ENCODE data around the gene PHC3.

PHC3 gene

GRCh38 chr3:170063691-170064090 is 117.8 kb downstream of the PHC3 start:
- H3K4me1 ChIP-seq (ENCODE audit: control extremely low read depth in 1 of 4, control insufficient read depth in 4 of 4, insufficient read depth in 4 of 4, low read length in 3 of 4): no peaks in the 10 kb centered on the region
- no peaks in the 10 kb centered on the region for H3K36me3 ChIP-seq (ENCODE audit: control insufficient read depth in 4 of 4, insufficient read depth in 4 of 4, low read length in 3 of 4)
- POLR2A ChIA-PET: no interaction called here
- CTCF ChIA-PET: no interaction called here
- H3K4me3 ChIP-seq (ENCODE audit: control insufficient read depth in 1 of 7, extremely low read depth in 1 of 7, insufficient read depth in 4 of 7, low read depth in 2 of 7, low read length in 6 of 7): no peak overlapping the region
- 95% methylated on average over 10 of the region's 15 CpGs for WGBS (ENCODE audit: insufficient coverage)
- H3K27me3 ChIP-seq (replicated peaks in 2 of 5; ENCODE audit: control insufficient read depth in 4 of 5, insufficient read depth in 5 of 5, low read length in 4 of 5): no peaks in the 10 kb centered on the region
- H3K27ac ChIP-seq (ENCODE audit: insufficient read depth in 1 of 2, low read depth in 1 of 2, low read length in 2 of 2, poor library complexity in 1 of 2, severe bottlenecking in 2 of 2): no peak overlapping the region
- no peaks in the 10 kb centered on the region for H3K9me3 ChIP-seq (ENCODE audit: control extremely low read depth in 1 of 5, control insufficient read depth in 4 of 5, insufficient read depth in 2 of 5, low read depth in 1 of 5, low read length in 4 of 5)
- DNase-seq: no peak

DNA sequence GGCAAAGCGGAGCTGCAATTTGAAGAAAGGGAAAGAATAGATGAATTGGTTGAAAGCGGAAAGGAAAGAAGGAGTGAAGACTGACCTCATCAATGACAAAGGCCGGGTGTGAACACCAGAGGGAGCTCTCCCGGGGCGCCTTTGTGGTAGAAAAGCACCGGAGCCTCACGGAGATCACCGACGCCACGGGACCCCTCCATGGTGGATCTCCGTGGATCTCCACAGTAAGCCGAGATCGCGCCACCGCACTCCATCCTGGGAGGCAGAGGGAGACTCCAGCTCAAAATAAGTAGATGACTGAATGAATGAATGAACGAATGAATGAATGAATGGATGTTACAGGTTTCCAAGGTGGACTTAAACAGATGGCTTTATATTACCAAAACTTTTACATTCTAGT is 118.8 kb downstream of the PHC3 start:
- Histone ChIP-seq H3K36me3 (ENCODE audit: control insufficient read depth in 4 of 4, insufficient read depth in 4 of 4, low read length in 3 of 4) (no peaks in the 10 kb centered on the region), H3K4me1 (ENCODE audit: control extremely low read depth in 1 of 4, control insufficient read depth in 4 of 4, insufficient read depth in 4 of 4, low read length in 3 of 4) (peaks cover 0 to 4% (median 0%) of the 10 kb centered on the region in 4 experiments), H3K27ac (ENCODE audit: insufficient read depth in 1 of 2, low read depth in 1 of 2, low read length in 2 of 2, poor library complexity in 1 of 2, severe bottlenecking in 2 of 2) (no peak overlapping the region), H3K4me3 (ENCODE audit: control insufficient read depth in 1 of 7, extremely low read depth in 1 of 7, insufficient read depth in 4 of 7, low read depth in 2 of 7, low read length in 6 of 7) (no peak overlapping the region), H3K27me3 (replicated peaks in 2 of 5; ENCODE audit: control insufficient read depth in 4 of 5, insufficient read depth in 5 of 5, low read length in 4 of 5) (no peaks in the 10 kb centered on the region), H3K9me3 (ENCODE audit: control extremely low read depth in 1 of 5, control insufficient read depth in 4 of 5, insufficient read depth in 2 of 5, low read depth in 1 of 5, low read length in 4 of 5) (no peaks in the 10 kb centered on the region)
- ChIA-PET POLR2A (no interaction called here), CTCF (no interaction called here)
- no peak for DNase-seq
- WGBS (ENCODE audit: insufficient coverage): 96% methylated on average over 11 of the region's 16 CpGs

DNA sequence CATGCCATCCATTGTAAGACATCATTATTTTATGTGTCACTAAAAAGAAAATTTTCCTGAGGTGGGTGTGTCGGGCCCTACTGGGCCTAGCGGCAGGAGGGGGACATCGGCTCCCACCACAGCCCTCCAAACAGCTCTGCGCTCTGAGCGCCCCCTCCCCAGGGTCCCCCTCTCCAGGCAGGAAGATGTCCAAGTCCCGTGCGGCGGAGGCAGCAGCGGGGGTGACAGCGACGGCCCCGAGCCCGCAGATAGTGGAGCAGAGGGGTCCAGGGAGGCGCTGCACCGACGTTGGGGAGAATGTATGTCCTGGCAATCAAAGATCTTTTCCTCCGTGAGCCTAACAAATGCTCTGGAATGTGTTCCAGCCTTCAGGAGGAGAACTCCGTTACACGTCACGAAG is 119.5 kb downstream of the PHC3 start:
- no peak overlapping the region for H3K27ac ChIP-seq (ENCODE audit: insufficient read depth in 1 of 2, low read depth in 1 of 2, low read length in 2 of 2, poor library complexity in 1 of 2, severe bottlenecking in 2 of 2)
- H3K36me3 ChIP-seq (ENCODE audit: control insufficient read depth in 4 of 4, insufficient read depth in 4 of 4, low read length in 3 of 4): no peaks in the 10 kb centered on the region
- no peak for DNase-seq
- ChIA-PET CTCF (no interaction called here), POLR2A (no interaction called here)
- no peaks in the 10 kb centered on the region for H3K27me3 ChIP-seq (replicated peaks in 2 of 5; ENCODE audit: control insufficient read depth in 4 of 5, insufficient read depth in 5 of 5, low read length in 4 of 5)
- H3K4me3 ChIP-seq (ENCODE audit: control insufficient read depth in 1 of 7, extremely low read depth in 1 of 7, insufficient read depth in 4 of 7, low read depth in 2 of 7, low read length in 6 of 7): no peak overlapping the region
- H3K9me3 ChIP-seq (ENCODE audit: control extremely low read depth in 1 of 5, control insufficient read depth in 4 of 5, insufficient read depth in 2 of 5, low read depth in 1 of 5, low read length in 4 of 5): no peaks in the 10 kb centered on the region
- 96% methylated on average over 17 of the region's 20 CpGs for WGBS (ENCODE audit: insufficient coverage)
- peaks cover 0 to 4% (median 0%) of the 10 kb centered on the region in 4 experiments for H3K4me1 ChIP-seq (ENCODE audit: control extremely low read depth in 1 of 4, control insufficient read depth in 4 of 4, insufficient read depth in 4 of 4, low read length in 3 of 4)

- Histone ChIP-seq H3K27me3 (replicated peaks in 2 of 5; ENCODE audit: control insufficient read depth in 4 of 5, insufficient read depth in 5 of 5, low read length in 4 of 5) (no peaks in the 10 kb centered on the region), H3K36me3 (ENCODE audit: control insufficient read depth in 4 of 4, insufficient read depth in 4 of 4, low read length in 3 of 4) (no peaks in the 10 kb centered on the region), H3K4me3 (ENCODE audit: control insufficient read depth in 1 of 7, extremely low read depth in 1 of 7, insufficient read depth in 4 of 7, low read depth in 2 of 7, low read length in 6 of 7) (no peak overlapping the region), H3K27ac (ENCODE audit: insufficient read depth in 1 of 2, low read depth in 1 of 2, low read length in 2 of 2, poor library complexity in 1 of 2, severe bottlenecking in 2 of 2) (no peak overlapping the region), H3K9me3 (ENCODE audit: control extremely low read depth in 1 of 5, control insufficient read depth in 4 of 5, insufficient read depth in 2 of 5, low read depth in 1 of 5, low read length in 4 of 5) (no peaks in the 10 kb centered on the region), H3K4me1 (ENCODE audit: control extremely low read depth in 1 of 4, control insufficient read depth in 4 of 4, insufficient read depth in 4 of 4, low read length in 3 of 4) (peaks cover 0 to 4% (median 0%) of the 10 kb centered on the region in 4 experiments)
- 100% methylated on average over 1 of the region's 1 CpG for WGBS (ENCODE audit: insufficient coverage)
- no peak for DNase-seq
- ChIA-PET CTCF (interaction anchor here (0.9 kb wide), 1 partner anchor 12 kb away, joined by 3 read pairs; no protein-coding TSS in a partner anchor), POLR2A (no interaction called here)
Observed at GRCh38 chr3:170059447-170059846, 122.1 kb downstream of the PHC3 start.

- Histone ChIP-seq H3K4me3 (ENCODE audit: control insufficient read depth in 1 of 7, extremely low read depth in 1 of 7, insufficient read depth in 4 of 7, low read depth in 2 of 7, low read length in 6 of 7) (no peak overlapping the region), H3K9me3 (ENCODE audit: control extremely low read depth in 1 of 5, control insufficient read depth in 4 of 5, insufficient read depth in 2 of 5, low read depth in 1 of 5, low read length in 4 of 5) (no peaks in the 10 kb centered on the region), H3K27me3 (replicated peaks in 2 of 5; ENCODE audit: control insufficient read depth in 4 of 5, insufficient read depth in 5 of 5, low read length in 4 of 5) (no peaks in the 10 kb centered on the region), H3K36me3 (ENCODE audit: control insufficient read depth in 4 of 4, insufficient read depth in 4 of 4, low read length in 3 of 4) (no peaks in the 10 kb centered on the region), H3K27ac (ENCODE audit: insufficient read depth in 1 of 2, low read depth in 1 of 2, low read length in 2 of 2, poor library complexity in 1 of 2, severe bottlenecking in 2 of 2) (no peak overlapping the region), H3K4me1 (ENCODE audit: control extremely low read depth in 1 of 4, control insufficient read depth in 4 of 4, insufficient read depth in 4 of 4, low read length in 3 of 4) (peaks cover 0 to 4% (median 0%) of the 10 kb centered on the region in 4 experiments)
- no peak for DNase-seq
- WGBS (ENCODE audit: insufficient coverage): 85% methylated on average over 4 of the region's 6 CpGs
- POLR2A ChIA-PET: no interaction called here
- CTCF ChIA-PET: no interaction called here
Observed at GRCh38 chr3:170058127-170058526, 123.4 kb downstream of the PHC3 start.

DNA sequence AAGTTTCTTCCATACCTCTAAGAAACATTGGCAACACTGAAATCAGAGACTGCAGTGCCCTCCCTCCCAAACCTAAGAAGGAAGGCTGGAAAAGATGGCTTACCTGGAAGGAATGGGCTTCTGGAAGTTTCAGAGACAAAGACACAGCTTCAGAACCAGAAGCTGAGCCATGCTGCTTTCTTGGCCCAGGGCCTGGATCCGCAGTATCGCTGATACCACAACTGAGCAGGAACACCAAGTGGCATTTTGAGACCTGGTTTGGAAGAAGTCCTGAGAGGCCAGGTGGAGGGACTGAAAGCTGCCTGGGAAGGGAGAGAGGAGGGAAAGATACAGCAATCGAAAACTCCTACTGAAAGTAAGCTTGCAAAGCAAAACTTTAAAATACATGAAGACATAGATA is 124.0 kb downstream of the PHC3 start:
- ChIA-PET POLR2A (no interaction called here), CTCF (no interaction called here)
- Histone ChIP-seq H3K4me1 (ENCODE audit: control extremely low read depth in 1 of 4, control insufficient read depth in 4 of 4, insufficient read depth in 4 of 4, low read length in 3 of 4) (peaks cover 0 to 4% (median 0%) of the 10 kb centered on the region in 4 experiments), H3K27me3 (replicated peaks in 2 of 5; ENCODE audit: control insufficient read depth in 4 of 5, insufficient read depth in 5 of 5, low read length in 4 of 5) (no peaks in the 10 kb centered on the region), H3K36me3 (ENCODE audit: control insufficient read depth in 4 of 4, insufficient read depth in 4 of 4, low read length in 3 of 4) (no peaks in the 10 kb centered on the region), H3K27ac (ENCODE audit: insufficient read depth in 1 of 2, low read depth in 1 of 2, low read length in 2 of 2, poor library complexity in 1 of 2, severe bottlenecking in 2 of 2) (no peak overlapping the region), H3K4me3 (ENCODE audit: control insufficient read depth in 1 of 7, extremely low read depth in 1 of 7, insufficient read depth in 4 of 7, low read depth in 2 of 7, low read length in 6 of 7) (no peak overlapping the region), H3K9me3 (ENCODE audit: control extremely low read depth in 1 of 5, control insufficient read depth in 4 of 5, insufficient read depth in 2 of 5, low read depth in 1 of 5, low read length in 4 of 5) (no peaks in the 10 kb centered on the region)
- WGBS (ENCODE audit: insufficient coverage): 100% methylated on average over 2 of the region's 3 CpGs
- no peak for DNase-seq

GRCh38 chr3:170056710-170057454 is 124.7 kb downstream of the PHC3 start:
- H3K27me3 ChIP-seq (replicated peaks in 2 of 5; ENCODE audit: control insufficient read depth in 4 of 5, insufficient read depth in 5 of 5, low read length in 4 of 5): no peaks in the 10 kb centered on the region
- POLR2A ChIA-PET: no interaction called here
- no peaks in the 10 kb centered on the region for H3K36me3 ChIP-seq (ENCODE audit: control insufficient read depth in 4 of 4, insufficient read depth in 4 of 4, low read length in 3 of 4)
- CTCF ChIA-PET: no interaction called here
- DNase-seq: no peak
- no peak overlapping the region for H3K4me3 ChIP-seq (ENCODE audit: control insufficient read depth in 1 of 7, extremely low read depth in 1 of 7, insufficient read depth in 4 of 7, low read depth in 2 of 7, low read length in 6 of 7)
- 91% methylated on average over 3 of the region's 3 CpGs for WGBS (ENCODE audit: insufficient coverage)
- no peak overlapping the region for H3K27ac ChIP-seq (ENCODE audit: insufficient read depth in 1 of 2, low read depth in 1 of 2, low read length in 2 of 2, poor library complexity in 1 of 2, severe bottlenecking in 2 of 2)
- peaks cover 0 to 4% (median 0%) of the 10 kb centered on the region in 4 experiments for H3K4me1 ChIP-seq (ENCODE audit: control extremely low read depth in 1 of 4, control insufficient read depth in 4 of 4, insufficient read depth in 4 of 4, low read length in 3 of 4)
- H3K9me3 ChIP-seq (ENCODE audit: control extremely low read depth in 1 of 5, control insufficient read depth in 4 of 5, insufficient read depth in 2 of 5, low read depth in 1 of 5, low read length in 4 of 5): no peaks in the 10 kb centered on the region
